ENCODE results near the gene DCST2. TPM values are rescaled to one million over a fixed set of nuclear protein-coding genes. Genes with fewer than 3 reads are reported as not detected.

The DCST2 gene
- total and polyA plus RNA-seq, 10 of the 15 experiments (the other 5 are each of a cell fraction or from before 2014, with no cell fraction given): 0.33 to 0.41 (median 0.36) TPM; not detected in 7

DNA sequence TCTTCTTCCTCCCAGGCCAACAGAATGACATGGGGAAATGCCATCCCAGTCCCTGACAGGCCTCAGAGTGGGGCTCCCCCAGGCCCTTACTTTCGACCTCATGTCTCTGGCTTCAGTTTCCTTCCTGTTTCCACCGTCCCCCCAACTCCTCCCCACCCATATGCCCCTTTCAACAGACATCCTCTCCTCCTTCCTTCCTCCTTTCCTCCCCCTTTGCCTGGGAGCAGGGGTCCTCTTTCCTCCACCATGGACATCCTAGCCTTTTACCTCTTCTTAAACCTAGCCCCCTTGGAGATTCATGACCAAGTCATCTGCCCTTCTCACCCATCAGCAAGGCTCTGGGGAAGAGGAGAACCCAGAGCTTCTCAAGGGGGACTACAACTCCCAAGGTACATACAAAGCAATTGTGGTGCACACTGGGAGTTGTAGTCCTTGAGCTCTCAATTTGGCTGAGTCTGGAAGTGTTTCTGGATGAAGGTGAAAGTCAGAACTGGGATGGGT lies 26.9 kb downstream of the DCST2 start:
- 0% methylated on average over 2 of the region's 2 CpGs for WGBS (ENCODE audit: insufficient coverage, insufficient replicate concordance, low lambda C conversion rate, missing lambda C conversion rate)
- POLR2A ChIA-PET: interaction anchor here (1.0 to 1.7 kb wide), 5 partner anchors 10 to 70 kb away, joined by 3 to 5 read pairs (median 4); partner anchors contain the start of genes PMVK and SHC1

More for the DNA sequence above, 26.9 kb downstream of the DCST2 start:
- RAD21 ChIA-PET (ENCODE audit: unreplicated experiment): interaction anchor here (0.7 to 1.5 kb wide), 2 partner anchors 24 to 38 kb away, joined by 3 read pairs; partner anchors contain the start of gene FLAD1
- Histone ChIP-seq H3K36me3 (ENCODE audit: control insufficient read depth in 2 of 2, insufficient read depth in 2 of 2, low read length in 1 of 2) (peaks cover 0 to 5% of the 10 kb centered on the region in 2 experiments; a peak in 2 of 4 replicates), H4K20me1 (ENCODE audit: control insufficient read depth, insufficient read depth) (0 out of 2 replicates have a peak, but pooled peaks cover 3% of the 10 kb centered on the region), H3K4me2 (ENCODE audit: control insufficient read depth, insufficient read depth) (peak overlapping the region; percentile 32), H3K27me3 (replicated peaks in 1 of 2; ENCODE audit: control insufficient read depth in 2 of 2, insufficient read depth in 2 of 2, low read length in 1 of 2) (no peaks in the 10 kb centered on the region), H3K79me2 (ENCODE audit: control insufficient read depth, insufficient read depth, low read length) (peaks cover 61% of the 10 kb centered on the region), H3K27ac (ENCODE audit: control insufficient read depth, insufficient read depth) (peak overlapping the region; percentile 67), H3K4me3 (0 out of 2 replicates have a peak overlapping the region, but pooled peaks have one; percentile 15), H3K9me3 (replicated peaks; ENCODE audit: control insufficient read depth, insufficient read depth, low read length) (no peaks in the 10 kb centered on the region), H3K9ac (ENCODE audit: control insufficient read depth, insufficient read depth, low read length) (peak overlapping the region; percentile 48; the same call in 1 of the 2 replicates), H2AFZ (ENCODE audit: control insufficient read depth, low read depth, low read length) (no peak overlapping the region; the same call in 1 of the 2 replicates), H3K4me1 (ENCODE audit: control insufficient read depth, insufficient read depth, low read length) (peaks cover 56% of the 10 kb centered on the region)
- FAIRE-seq (peak; percentile 38), ATAC-seq (peak; percentile 31), DNase-seq (ENCODE audit: low read depth, low spot score) (no peak)
- no TSS peak for BruUV-seq (replicated peaks)
- in situ Hi-C loops (cut with MboI) (no loop called here), intact Hi-C loops (cut with micrococcal nuclease; ENCODE audit: unreplicated experiment) (no loop called here)
- SMC1A ChIA-PET (ENCODE audit: uncharacterized antibody, unreplicated experiment): interaction anchor here (1.1 to 1.3 kb wide), 2 partner anchors 11 to 35 kb away, joined by 3 read pairs; no protein-coding TSS in a partner anchor
- no peak for TF ChIP-seq PML (IDR thresholded peaks at IDR 0.05; ENCODE audit: low read length)
- TF ChIP-seq RAD21 (IDR thresholded peaks at IDR 0.05; ENCODE audit: insufficient read depth, low read depth, low read length): no peak
- TF ChIP-seq RELA (IDR thresholded peaks at IDR 0.05; ENCODE audit: borderline replicate concordance, partially characterized antibody): no peak
- TF ChIP-seq SIX5 (IDR thresholded peaks at IDR 0.05; ENCODE audit: low read depth, low read length, severe bottlenecking): peak; percentile 99
- TF ChIP-seq IKZF1 (conservative IDR thresholded peaks at IDR 0.05): peak; percentile 87
- peak; percentile 80; the same call in 1 of the 2 replicates for TF ChIP-seq HDGF (IDR thresholded peaks at IDR 0.05)
- peak; percentile 42; the same call in 1 of the 2 replicates for TF ChIP-seq MLLT1 (IDR thresholded peaks at IDR 0.05)
- peak; percentile 46; the same call in 1 of the 2 replicates for TF ChIP-seq EED (IDR thresholded peaks at IDR 0.05; ENCODE audit: low read depth)
- no peak for TF ChIP-seq FOS (IDR thresholded peaks at IDR 0.05; ENCODE audit: borderline replicate concordance, extremely low read depth, insufficient read length)
- TF ChIP-seq HCFC1 (IDR thresholded peaks at IDR 0.05; ENCODE audit: low read length): peak; percentile 93
- TF ChIP-seq EGR1 (IDR thresholded peaks at IDR 0.05; ENCODE audit: borderline replicate concordance in 1 of 2, low read depth in 2 of 2, low read length in 2 of 2): peak in 1 of 2 experiments; percentile 28; a peak in 1 of 3 replicates
- TF ChIP-seq POU2F2 (IDR thresholded peaks at IDR 0.05; ENCODE audit: borderline replicate concordance, low read depth, low read length): no peak
- TF ChIP-seq ETV6 (conservative IDR thresholded peaks at IDR 0.05 in 1 of 2, IDR thresholded peaks at IDR 0.05 in 1 of 2; ENCODE audit: borderline replicate concordance in 1 of 2, low read depth in 1 of 2): peak in 1 of 2 experiments; percentile 80; a peak in 2 of 4 replicates
- TF ChIP-seq ATF2 (IDR thresholded peaks at IDR 0.05; ENCODE audit: low read length): no peak
- no peak for TF ChIP-seq IKZF2 (IDR thresholded peaks at IDR 0.05)
- TF ChIP-seq YY1 (IDR thresholded peaks at IDR 0.05; ENCODE audit: low read depth, low read length): peak; percentile 71
- peak; percentile 84; the same call in 1 of the 2 replicates for TF ChIP-seq CREM (IDR thresholded peaks at IDR 0.05; ENCODE audit: low read depth)
- 0 out of 2 replicates have a peak, but pooled peaks have one; percentile 28 for TF ChIP-seq NR2C1 (IDR thresholded peaks at IDR 0.05)
- CTCF ChIA-PET: interaction anchor here (0.7 to 3.6 kb wide), 3 partner anchors 10 to 66 kb away, joined by 3 to 27 read pairs (median 3); no protein-coding TSS in a partner anchor
